Stomach (tissue), 9 donors: ENCODE data around the gene MCC. TPM values are rescaled to one million over a fixed set of nuclear protein-coding genes. Genes with fewer than 3 reads are reported as not detected.

ENCODE experiments used
- DNase-seq, 2 donors: peaks; one replicate each; pipeline versions ENCODE4 v3.0.0 to v3.0.0-alpha.2; 2013 to 2019
- H3K27ac ChIP-seq, 5 donors: fragments of 200-600 bp in 4 of 5; sonication (generic) in 4 of 5; one replicate each; pipeline ENCODE4 v1.5.1; 2013 to 2019; ENCODE audit warnings: mild to moderate bottlenecking in 1 of 5, moderate library complexity in 1 of 5
- H3K27me3 ChIP-seq, 3 donors: fragments of 200-600 bp; sonication (generic); one replicate each; pipeline ENCODE4 v1.5.1; 2017 to 2019; ENCODE audit warnings: mixed run types in 1 of 3
- H3K36me3 ChIP-seq, 4 donors: fragments of 200-600 bp; sonication (generic); 1 replicate in 3 of 4; 2 replicates in 1 of 4; pipeline ENCODE4 v1.5.1; 2016 to 2019
- H3K4me1 ChIP-seq, 4 donors: fragments of 200-600 bp; sonication (generic); one replicate each; pipeline ENCODE4 v1.5.1; 2016 to 2019
- H3K4me3 ChIP-seq, 4 donors: fragments of 200-600 bp; sonication (generic) in 3 of 4; one replicate each; pipeline ENCODE4 v1.5.1; 2016 to 2019; ENCODE audit warnings: mild to moderate bottlenecking in 1 of 4
- H3K9me3 ChIP-seq, 4 donors: fragments of 200-600 bp; sonication (generic); one replicate each; pipeline ENCODE4 v1.5.1; 2016 to 2019
- CTCF ChIP-seq, 7 experiments: fragments of 450-650 bp in 4 of 7; fragments of 200-600 bp in 3 of 7; sonication (generic) in 3 of 7; IDR thresholded peaks; one replicate each; pipeline ENCODE4 v1.5.1; 2016 to 2019; ENCODE audit warnings: antibody characterized with exemption in 7 of 7, control low read depth in 2 of 7, mild to moderate bottlenecking in 1 of 7
- EP300 ChIP-seq: sonication (generic); formaldehyde crosslinking; IDR thresholded peaks from one replicate; pipeline ENCODE4 v1.6.1; 2017; ENCODE audit warnings: antibody characterized with exemption
- POLR2A ChIP-seq, 4 donors: fragments of 450-650 bp; IDR thresholded peaks; one replicate each; pipeline ENCODE4 v1.6.1; 2016; ENCODE audit warnings: antibody characterized with exemption in 4 of 4, control low read depth in 2 of 4, mild to moderate bottlenecking in 1 of 4, moderate library complexity in 1 of 4
- POLR2AphosphoS5 ChIP-seq, 3 donors: sonication (generic); formaldehyde crosslinking; IDR thresholded peaks; one replicate each; pipeline ENCODE4 v1.6.1; 2016; ENCODE audit warnings: antibody characterized with exemption in 3 of 3
- WGBS, 5 donors: extraction: QIAGEN DNeasy Blood & Tissue Kit in 3 of 5; methylation state at CpG; one replicate each; pipeline versions ENCODE4 v1.1.5 to v1.1.7; 2013 to 2018; 5-methylcytosine and 5-hydroxymethylcytosine counted together
- intact Hi-C: fragments of 100-400 bp; cut with DNase I; formaldehyde crosslinking; loops from one replicate; pipeline ENCODE4 v1.15.1; 2023; ENCODE audit warnings: low total_unique reads
- polyA plus RNA-seq, 3 donors: library from polyadenylated mRNA; stranded (reverse); fragments of 200-250 nt; gene quantifications; one replicate each; pipeline ENCODE4 v1.2.3, GENCODE V29; 2013
- total RNA-seq, 5 donors: library from RNA; depleted of rRNA; stranded (reverse); fragments of >200 nt; gene quantifications; one replicate each; pipeline versions ENCODE4 v1.1.0 to v1.2.3, GENCODE V29; 2014 to 2016
- donor health status: healthy with polysubstance abuse.
- donor health status: Bipolar disorder and iron deficiency.
- donor health status: healthy.

The MCC gene
- total and polyA plus RNA-seq, 8 donors: 3.8 to 35.1 (median 8.9) TPM

GRCh38 chr5:113387844-113388243 is 100.4 kb downstream of the MCC start:
- Histone ChIP-seq H3K4me3 (no peak overlapping the region), H3K27ac (no peak overlapping the region), H3K4me1 (no peaks in the 10 kb centered on the region), H3K27me3 (no peaks in the 10 kb centered on the region), H3K9me3 (no peaks in the 10 kb centered on the region), H3K36me3 (no peaks in the 10 kb centered on the region)
- WGBS, 5 donors: 84 to 87% (median 86%) methylated on average over 2 of the region's 2 CpGs
- intact Hi-C loops: no loop called here
- no peak for DNase-seq
- TF ChIP-seq EP300: no peak
- TF ChIP-seq POLR2A (IDR thresholded peaks at IDR 0.05): no peak
- TF ChIP-seq POLR2AphosphoS5 (IDR thresholded peaks at IDR 0.05): no peak

GRCh38 chr5:113384782-113385285 is 103.4 kb downstream of the MCC start:
- no peak for DNase-seq
- H3K27ac ChIP-seq: no peak overlapping the region
- H3K4me3 ChIP-seq: no peak overlapping the region
- WGBS, 5 donors: 56 to 69% (median 66%) methylated on average over 4 of the region's 4 CpGs
- intact Hi-C loops: loop anchor here (5.0 kb wide), 1 partner anchor 122 kb away; no protein-coding TSS in a partner anchor
- H3K27me3 ChIP-seq: no peaks in the 10 kb centered on the region
- H3K36me3 ChIP-seq: no peaks in the 10 kb centered on the region
- TF ChIP-seq POLR2A (IDR thresholded peaks at IDR 0.05) (no peak), POLR2AphosphoS5 (IDR thresholded peaks at IDR 0.05) (no peak), CTCF (IDR thresholded peaks at IDR 0.05) (no peak), EP300 (no peak)
- peaks cover 0 to 9% (median 0%) of the 10 kb centered on the region in 4 donors for H3K4me1 ChIP-seq
- H3K9me3 ChIP-seq: no peaks in the 10 kb centered on the region

- intact Hi-C loops: loop anchor here (5.0 kb wide), 1 partner anchor 125 kb away; no protein-coding TSS in a partner anchor
- H3K4me1 ChIP-seq: peaks cover 0 to 25% (median 5%) of the 10 kb centered on the region in 4 donors
- DNase-seq: no peak
- no peak overlapping the region for H3K4me3 ChIP-seq
- H3K27me3 ChIP-seq: no peaks in the 10 kb centered on the region
- 63 to 88% (median 77%) methylated on average over 1 of the region's 1 CpG for WGBS, 5 donors
- H3K27ac ChIP-seq: no peak overlapping the region
- H3K9me3 ChIP-seq: no peaks in the 10 kb centered on the region
- TF ChIP-seq CTCF (IDR thresholded peaks at IDR 0.05) (no peak), EP300 (no peak)
- H3K36me3 ChIP-seq: no peaks in the 10 kb centered on the region
These were observed 105.5 kb downstream of the MCC start for GRCh38 chr5:113382731-113383130.

- intact Hi-C loops: loop anchor here (5.0 kb wide), 1 partner anchor 126 kb away; no protein-coding TSS in a partner anchor
- Histone ChIP-seq H3K4me1 (peaks cover 0 to 25% (median 5%) of the 10 kb centered on the region in 4 donors), H3K9me3 (no peaks in the 10 kb centered on the region), H3K27ac (no peak overlapping the region), H3K36me3 (no peaks in the 10 kb centered on the region), H3K27me3 (no peaks in the 10 kb centered on the region), H3K4me3 (no peak overlapping the region)
- DNase-seq: no peak
- no peak for TF ChIP-seq POLR2A (IDR thresholded peaks at IDR 0.05)
- no peak for TF ChIP-seq POLR2AphosphoS5 (IDR thresholded peaks at IDR 0.05)
- no peak for TF ChIP-seq EP300
- TF ChIP-seq CTCF (IDR thresholded peaks at IDR 0.05): no peak
These were observed 106.5 kb downstream of the MCC start for GRCh38 chr5:113381791-113382190.

GRCh38 chr5:113380807-113381326 is 107.4 kb downstream of the MCC start:
- Histone ChIP-seq H3K27ac (no peak overlapping the region), H3K4me3 (no peak overlapping the region), H3K9me3 (no peaks in the 10 kb centered on the region), H3K4me1 (peaks cover 0 to 25% (median 5%) of the 10 kb centered on the region in 4 donors), H3K36me3 (no peaks in the 10 kb centered on the region), H3K27me3 (no peaks in the 10 kb centered on the region)
- no peak for DNase-seq
- intact Hi-C loops: loop anchor here (5.0 kb wide), 1 partner anchor 126 kb away; no protein-coding TSS in a partner anchor
- TF ChIP-seq POLR2A (IDR thresholded peaks at IDR 0.05) (no peak), CTCF (IDR thresholded peaks at IDR 0.05) (no peak), POLR2AphosphoS5 (IDR thresholded peaks at IDR 0.05) (no peak), EP300 (no peak)
- 41 to 60% (median 55%) methylated on average over 3 of the region's 3 CpGs for WGBS, 5 donors
